Measurements from ENCODE around the gene PPP1R3C.
A peak's percentile ranks its signal among the peaks of the same experiment; 100 is the strongest.

The PPP1R3C gene

GRCh38 chr10:91601212-91601611 lies 31.7 kb downstream of the PPP1R3C start:
- DNase-seq = no peak

GRCh38 chr10:91598211-91598977 lies 34.5 kb downstream of the PPP1R3C start:
- no peak for DNase-seq

- DNase-seq = peak; percentile 49
Measured at GRCh38 chr10:91597197-91597881, 35.5 kb downstream of the PPP1R3C start.

DNA sequence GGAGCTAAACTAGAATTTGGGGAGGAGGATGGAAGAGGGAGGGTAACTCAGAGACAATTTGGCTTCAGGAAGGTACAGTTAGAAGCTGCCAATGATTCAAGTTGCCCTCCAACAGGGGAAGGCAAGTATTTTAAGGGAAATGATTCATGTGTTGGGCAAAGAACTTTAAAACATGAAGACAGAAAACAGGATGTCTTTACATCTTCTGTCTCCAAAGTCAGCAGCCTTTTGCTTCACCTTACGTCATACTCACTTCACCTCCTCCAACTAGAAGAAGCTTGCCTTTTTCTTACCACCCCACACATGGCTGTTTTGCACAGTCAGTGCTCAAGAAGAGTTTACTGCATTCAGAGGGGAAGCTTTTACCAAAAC lies 36.1 kb downstream of the PPP1R3C start:
- peak; percentile 41 for DNase-seq

GRCh38 chr10:91593834-91594233 lies 39.0 kb downstream of the PPP1R3C start:
- no peak for DNase-seq

DNA sequence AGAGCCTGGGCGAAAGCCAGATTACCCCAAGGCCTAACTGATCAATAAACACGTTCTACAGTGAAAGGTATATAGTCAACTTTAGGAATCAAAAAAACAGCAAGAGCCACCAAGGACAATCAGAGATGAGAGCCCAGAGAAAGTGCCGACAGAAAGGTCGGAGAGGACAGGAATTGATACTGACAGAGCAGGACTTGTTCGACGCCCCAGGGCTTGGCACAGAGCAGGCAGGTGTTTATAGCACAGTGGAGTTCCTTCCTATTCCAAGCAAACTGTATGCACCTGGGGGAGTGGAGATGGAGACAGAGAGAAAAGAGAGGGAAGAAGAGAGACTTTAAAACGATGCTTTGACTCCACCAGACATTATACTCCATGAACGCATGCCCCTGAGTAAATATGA lies 39.5 kb downstream of the PPP1R3C start:
- no peak for DNase-seq

- DNase-seq = no peak
Measured at GRCh38 chr10:91592266-91592975, 40.5 kb downstream of the PPP1R3C start.

DNA sequence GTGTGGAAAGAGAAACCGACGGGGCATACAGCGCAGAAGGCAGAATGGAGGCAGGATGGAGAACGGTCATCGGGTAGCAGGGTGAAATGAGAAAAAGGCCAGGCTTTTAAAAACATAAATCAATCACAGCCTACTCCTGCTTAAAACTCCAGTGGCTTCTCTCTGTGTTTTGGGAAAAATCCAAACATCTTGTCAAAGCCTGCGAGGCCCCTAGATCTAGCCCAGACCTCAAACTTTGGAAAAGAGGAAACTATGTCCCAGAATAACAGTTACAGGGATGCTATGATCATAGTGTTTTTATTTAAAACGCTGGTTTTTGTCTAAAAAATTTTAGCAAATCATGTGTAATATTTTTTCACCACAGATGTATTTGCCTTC lies 41.1 kb downstream of the PPP1R3C start:
- no peak for DNase-seq

GRCh38 chr10:91590904-91591796 lies 41.7 kb downstream of the PPP1R3C start:
- peak; percentile 73 for DNase-seq

DNA sequence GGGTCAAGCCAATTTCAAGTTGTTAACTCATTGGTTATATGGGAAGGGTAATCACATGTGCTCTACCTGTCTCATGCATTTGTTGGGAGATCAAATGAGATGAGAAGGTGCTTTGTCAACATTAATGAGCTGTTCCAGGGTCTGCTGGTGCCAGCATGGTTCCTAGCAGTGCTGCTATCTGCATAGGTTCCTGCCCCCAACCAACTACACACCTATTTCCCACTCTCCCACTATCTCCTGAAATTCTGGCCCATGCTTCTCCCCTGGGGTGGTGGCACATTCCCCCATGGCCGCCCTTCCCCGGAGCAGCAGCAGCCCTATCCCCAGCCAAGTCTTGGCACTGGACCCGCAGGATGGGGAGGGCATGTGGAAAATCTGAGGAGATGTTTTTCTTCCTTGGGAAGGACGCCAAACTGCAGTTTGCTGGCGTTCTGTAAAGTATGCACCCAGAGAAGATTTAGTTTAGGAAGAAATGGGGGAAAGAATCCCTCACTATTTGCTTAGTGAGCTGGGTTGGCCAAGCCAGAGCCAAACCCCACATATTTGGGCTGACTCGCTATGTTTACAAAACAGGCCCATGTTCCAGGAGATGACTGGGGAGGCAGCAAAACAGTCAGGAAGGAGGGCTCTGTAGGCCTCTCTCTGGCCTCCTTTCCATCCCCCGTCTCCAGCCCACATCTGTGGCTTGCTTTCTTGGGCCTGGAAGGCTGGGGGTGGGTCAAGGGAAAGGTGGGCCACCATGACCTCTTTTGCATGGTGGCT lies 42.5 kb downstream of the PPP1R3C start:
- no peak for DNase-seq

GRCh38 chr10:91589658-91590035 lies 43.2 kb downstream of the PPP1R3C start:
- DNase-seq = no peak

- peak; percentile 40 for DNase-seq
Measured at GRCh38 chr10:91589015-91589657, 43.7 kb downstream of the PPP1R3C start.

GRCh38 chr10:91587710-91588638 lies 44.9 kb downstream of the PPP1R3C start:
- DNase-seq = no peak

- no peak for DNase-seq
Measured at GRCh38 chr10:91582153-91582554, 50.7 kb downstream of the PPP1R3C start.

DNA sequence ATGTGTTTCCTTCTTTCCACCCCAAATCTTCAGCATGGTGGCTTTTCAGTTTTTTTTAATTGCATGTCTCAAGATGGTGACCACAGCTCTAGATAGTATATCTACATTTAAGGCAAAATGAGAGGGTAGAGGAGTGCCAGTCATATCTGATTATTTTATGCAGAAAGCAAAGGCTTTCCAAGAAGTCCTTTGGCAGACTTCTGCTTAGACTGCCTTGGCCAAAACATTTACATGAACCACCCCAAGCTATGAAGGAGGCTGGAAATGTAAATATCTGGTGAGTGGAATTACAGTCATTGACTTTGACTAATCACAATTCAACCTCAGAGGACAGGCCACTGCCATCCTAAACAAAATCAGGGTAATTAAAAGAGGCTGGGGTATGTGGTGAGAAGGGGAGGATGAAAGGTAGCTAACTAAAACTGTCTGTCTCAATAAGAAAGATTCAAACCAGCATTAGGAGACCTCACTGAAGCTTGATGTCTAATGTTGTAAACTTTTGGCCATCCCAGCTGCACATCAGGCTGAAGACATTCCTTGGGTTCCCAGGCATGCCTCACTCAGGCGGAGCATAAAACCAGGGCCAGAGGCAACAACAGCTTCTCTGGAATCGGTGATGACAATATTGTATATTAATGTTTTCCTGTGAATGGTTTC lies 53.4 kb downstream of the PPP1R3C start:
- DNase-seq = no peak

Measured in right kidney (tissue), 1 donor.